GM19463 (cell line): ENCODE measurements around the gene NDUFB5.

Experiments used
- ATAC-seq: cut with Tn5 transposase; IDR thresholded peaks from one replicate; pipeline ENCODE4 v1.9.1; 2021; ENCODE audit warnings: mild to moderate bottlenecking, moderate library complexity; ENCODE audit not compliant: unreplicated experiment

NDUFB5 gene

GRCh38 chr3:179676081-179676480 lies 71.5 kb downstream of the NDUFB5 start:
- no peak for ATAC-seq
